ENCODE results near the gene PLXNC1. TPM values are rescaled to one million over a fixed set of nuclear protein-coding genes. Genes with fewer than 3 reads are reported as not detected.

PLXNC1 gene
- total RNA-seq, 1 donor from 2014 or later = under 0.01 TPM

GRCh38 chr12:94284046-94284445, 135.7 kb downstream of the PLXNC1 start:
- Histone ChIP-seq H3K27me3 (ENCODE audit: control insufficient read depth, insufficient read depth, low read length) (no peaks in the 10 kb centered on the region), H3K4me3 (ENCODE audit: low read depth, low read length) (no peak overlapping the region), H3K36me3 (ENCODE audit: control insufficient read depth, insufficient read depth, low read length) (no peaks in the 10 kb centered on the region)
- DNase-seq (ENCODE audit: low read depth) = no peak
- TF ChIP-seq CTCF (IDR thresholded peaks at IDR 0.05; ENCODE audit: insufficient read depth, low read length, severe bottlenecking) = no peak
- FAIRE-seq = no peak

GRCh38 chr12:94284859-94285258, 136.5 kb downstream of the PLXNC1 start:
- Histone ChIP-seq H3K36me3 (ENCODE audit: control insufficient read depth, insufficient read depth, low read length) (no peaks in the 10 kb centered on the region), H3K27me3 (ENCODE audit: control insufficient read depth, insufficient read depth, low read length) (no peaks in the 10 kb centered on the region), H3K4me3 (ENCODE audit: low read depth, low read length) (no peak overlapping the region)
- DNase-seq (ENCODE audit: low read depth) (no peak), FAIRE-seq (peak; percentile 89)
- no peak for TF ChIP-seq CTCF (IDR thresholded peaks at IDR 0.05; ENCODE audit: insufficient read depth, low read length, severe bottlenecking)

GRCh38 chr12:94285943-94286582, 137.7 kb downstream of the PLXNC1 start:
- no peak overlapping the region for H3K4me3 ChIP-seq (ENCODE audit: low read depth, low read length)
- FAIRE-seq (peak; percentile 75), DNase-seq (ENCODE audit: low read depth) (no peak)
- no peaks in the 10 kb centered on the region for H3K36me3 ChIP-seq (ENCODE audit: control insufficient read depth, insufficient read depth, low read length)
- no peaks in the 10 kb centered on the region for H3K27me3 ChIP-seq (ENCODE audit: control insufficient read depth, insufficient read depth, low read length)
- no peak for TF ChIP-seq CTCF (IDR thresholded peaks at IDR 0.05; ENCODE audit: insufficient read depth, low read length, severe bottlenecking)

- H3K4me3 ChIP-seq (ENCODE audit: low read depth, low read length) = no peak overlapping the region
- TF ChIP-seq CTCF (IDR thresholded peaks at IDR 0.05; ENCODE audit: insufficient read depth, low read length, severe bottlenecking) = no peak
- no peak for DNase-seq (ENCODE audit: low read depth)
These were observed 138.3 kb downstream of the PLXNC1 start for GRCh38 chr12:94286583-94287244.

GRCh38 chr12:94287245-94287628, 138.9 kb downstream of the PLXNC1 start:
- Histone ChIP-seq H3K36me3 (ENCODE audit: control insufficient read depth, insufficient read depth, low read length) (no peaks in the 10 kb centered on the region), H3K27me3 (ENCODE audit: control insufficient read depth, insufficient read depth, low read length) (no peaks in the 10 kb centered on the region), H3K4me3 (ENCODE audit: low read depth, low read length) (no peak overlapping the region)
- no peak for FAIRE-seq
- no peak for TF ChIP-seq CTCF (IDR thresholded peaks at IDR 0.05; ENCODE audit: insufficient read depth, low read length, severe bottlenecking)
- DNase-seq (ENCODE audit: low read depth) = no peak

More at GRCh38 chr12:94286583-94287244, 138.3 kb downstream of the PLXNC1 start:
- no peaks in the 10 kb centered on the region for H3K36me3 ChIP-seq (ENCODE audit: control insufficient read depth, insufficient read depth, low read length)
- H3K27me3 ChIP-seq (ENCODE audit: control insufficient read depth, insufficient read depth, low read length) = no peaks in the 10 kb centered on the region
- FAIRE-seq = no peak
